Muscle of arm (tissue), 12 donors: ENCODE measurements around the gene PBX4. TPM values are rescaled to one million over a fixed set of nuclear protein-coding genes. Genes with fewer than 3 reads are reported as not detected.

ENCODE experiments used
- DNase-seq: peaks from one replicate; pipeline ENCODE4 v3.0.0-alpha.2; 2013
- polyA plus RNA-seq, 12 donors: library from polyadenylated mRNA; unstranded; fragments of 120-200 nt; gene quantifications; one replicate each; pipeline ENCODE4 v1.2.1, GENCODE V29; 2013; ENCODE audit not compliant: insufficient read length in 12 of 12

PBX4 gene
- polyA plus RNA-seq, 12 donors, result 0.76 to 6.3 (median 1.8) TPM; not detected in 2

GRCh38 chr19:19526581-19527370, 91.7 kb downstream of the PBX4 start:
- no peak for DNase-seq

- no peak for DNase-seq
Observed at GRCh38 chr19:19525611-19526380, 92.7 kb downstream of the PBX4 start.

GRCh38 chr19:19524053-19524452, 94.4 kb downstream of the PBX4 start:
- no peak for DNase-seq

GRCh38 chr19:19523177-19523576, 95.3 kb downstream of the PBX4 start:
- DNase-seq, result no peak

- DNase-seq, result no peak
Observed at GRCh38 chr19:19520989-19521388, 97.5 kb downstream of the PBX4 start.

GRCh38 chr19:19517235-19517619, 101.3 kb downstream of the PBX4 start:
- DNase-seq, result no peak

GRCh38 chr19:19515642-19516519, 102.6 kb downstream of the PBX4 start, which contains the start of gene NDUFA13:
Gene NDUFA13, plus strand, starts transcription at chr19:19516225. Its CDS starts 14 bp downstream, at chr19:19516239.
- peak; percentile 97 for DNase-seq

GRCh38 chr19:19514881-19515641, 103.4 kb downstream of the PBX4 start, which contains the start of gene TSSK6:
Gene TSSK6, minus strand, starts transcription at chr19:19515548. Its CDS starts 121 bp downstream, at chr19:19515427.
- DNase-seq, result no peak

- peak; percentile 84 for DNase-seq
Observed at GRCh38 chr19:19514215-19514657, 104.3 kb downstream of the PBX4 start.

- no peak for DNase-seq
Observed at GRCh38 chr19:19513682-19514081, 104.8 kb downstream of the PBX4 start.

Other genes starting within 250 kb of the PBX4 start
- 10 to 100 TPM in 11 of 12 donors, not detected in 1; 35.2 to 69.9 (median 48.4) TPM for gene GATAD2A, start 213.0 kb downstream of the PBX4 start, polyA plus RNA-seq
- under 1 TPM in 10 of 12 donors, not detected in 2; 0.28 to 0.74 (median 0.59) TPM for gene TSSK6, start 103.1 kb downstream of the PBX4 start, polyA plus RNA-seq
- gene NDUFA13, start 102.5 kb downstream of the PBX4 start, polyA plus RNA-seq, result 100 to 1,000 TPM in 11 of 12 donors, not detected in 1; 103 to 191 (median 167) TPM
- gene YJEFN3, start 89.8 kb downstream of the PBX4 start, polyA plus RNA-seq, result 10 to 100 TPM in 3 of 12 donors, 1 to 10 TPM in 8, not detected in 1; 2.9 to 14.4 (median 6.6) TPM
- 10 to 100 TPM in 2 of 12 donors, 1 to 10 TPM in 8, not detected in 2; 1.4 to 13.9 (median 4.1) TPM for gene CILP2, start 80.4 kb downstream of the PBX4 start, polyA plus RNA-seq
- 10 to 100 TPM in 2 of 12 donors, 1 to 10 TPM in 9, not detected in 1; 2.6 to 33.2 (median 5.0) TPM for gene LPAR2, start 9.5 kb upstream of the PBX4 start, polyA plus RNA-seq
- gene GMIP, start 25.0 kb upstream of the PBX4 start, polyA plus RNA-seq, result 10 to 100 TPM in 2 of 12 donors, 1 to 10 TPM in 9, not detected in 1; 1.8 to 14.7 (median 2.8) TPM
- gene ATP13A1, start 45.0 kb upstream of the PBX4 start, polyA plus RNA-seq, result 10 to 100 TPM in 11 of 12 donors, not detected in 1; 19.2 to 42.9 (median 24.8) TPM
- 10 to 100 TPM in 1 of 12 donors, 1 to 10 TPM in 10, not detected in 1; 5.3 to 22.5 (median 7.2) TPM for gene ZNF101, start 50.2 kb upstream of the PBX4 start, polyA plus RNA-seq
- 1 to 10 TPM in 10 of 12 donors, not detected in 2; 4.9 to 7.4 (median 5.7) TPM for gene ZNF14, start 114.4 kb upstream of the PBX4 start, polyA plus RNA-seq
- gene ZNF506, start 203.1 kb upstream of the PBX4 start, polyA plus RNA-seq, result 10 to 100 TPM in 11 of 12 donors, not detected in 1; 14.0 to 28.2 (median 21.7) TPM
- gene ZNF253, start 247.2 kb upstream of the PBX4 start, polyA plus RNA-seq, result 10 to 100 TPM in 11 of 12 donors, not detected in 1; 13.1 to 22.1 (median 15.6) TPM